K562 (cell line): ENCODE measurements around the gene CARD10. TPM values are rescaled to one million over a fixed set of nuclear protein-coding genes. Genes with fewer than 3 reads are reported as not detected.
A peak's percentile ranks its signal among the peaks of the same experiment; 100 is the strongest.

ENCODE experiments used
- ATAC-seq: fragments of 200-7000 bp; cut with Tn5 transposase; 3 replicates; pipeline ENCODE4 v1.9.1; 2020; ENCODE audit warnings: moderate library complexity
- BruUV-seq: library from RNA; stranded (reverse); fragments of 400-500 nt; replicated peaks from 2 replicates; lab custom pipeline; 2021; lab: Mats Ljungman, UMichigan
- CTCF ChIA-PET: fragments of 300-600 bp; formaldehyde crosslinking; extraction: SDS; loops from one replicate; lab custom pipeline; 2021; ENCODE audit warnings: low intra/inter-chr PET ratio; lab: Yijun Ruan, JAX
- POLR2A ChIA-PET: fragments of 300-600, 350-650 bp; sonication (Branson Sonifier 250); formaldehyde crosslinking; extraction: SDS; loops from one replicate; lab custom pipeline; 2021; ENCODE audit warnings: antibody characterized with exemption, inconsistent platforms; lab: Yijun Ruan, JAX
- DNase-seq, 4 experiments: peaks; one replicate each; pipeline versions ENCODE4 v3.0.0 to v3.0.0-alpha.2; 2011 to 2018; ENCODE audit warnings: low spot score in 3 of 4, mixed read lengths in 3 of 4; ENCODE audit errors: extremely low read depth in 1 of 4
- FAIRE-seq: peaks from 2 replicates; lab custom pipeline; 2011; peaks lifted over from hg19 to GRCh38; lab: Jason Lieb, UNC
- H2AFZ ChIP-seq: 2 replicates; pipeline ENCODE4 v1.6.0; 2011; ENCODE audit warnings: low read depth, low read length, control low read depth, inconsistent platforms
- H3K27ac ChIP-seq: fragments of 200-600 bp; 3 replicates; pipeline ENCODE4 v1.8.0; 2011; ENCODE audit warnings: low read depth, mild to moderate bottlenecking, control low read depth, inconsistent platforms, low read length, moderate library complexity, mixed read lengths; ENCODE audit errors: extremely low read depth
- H3K27me3 ChIP-seq, 2 experiments: fragments of 300-600 bp in 1 of 2; 2 replicates in 1 of 2; 3 replicates in 1 of 2; pipeline versions ENCODE4 v1.6.0 to v1.8.0; 2011; ENCODE audit warnings: inconsistent platforms in 2 of 2, low read length in 2 of 2, mild to moderate bottlenecking in 1 of 2, mixed read lengths in 1 of 2, moderate library complexity in 1 of 2; ENCODE audit not compliant: control insufficient read depth in 2 of 2, insufficient read depth in 2 of 2
- H3K36me3 ChIP-seq: fragments of 300-600 bp; 3 replicates; pipeline ENCODE4 v1.8.0; 2011; ENCODE audit warnings: mild to moderate bottlenecking, low read length, inconsistent platforms; ENCODE audit not compliant: control insufficient read depth, insufficient read depth
- H3K4me1 ChIP-seq, 2 experiments: fragments of 200-600 bp in 1 of 2; replicated peaks in 1 of 2; 2 replicates in 1 of 2; 3 replicates in 1 of 2; pipeline versions ENCODE4 v1.5.1 to v1.8.0; 2011; ENCODE audit warnings: inconsistent platforms in 2 of 2, low read length in 2 of 2, mild to moderate bottlenecking in 1 of 2, mixed read lengths in 1 of 2, moderate library complexity in 1 of 2; ENCODE audit not compliant: control insufficient read depth in 2 of 2, insufficient read depth in 2 of 2
- H3K4me2 ChIP-seq: 2 replicates; pipeline ENCODE4 v1.6.1; 2011; ENCODE audit warnings: low read length, control low read depth, inconsistent platforms, mixed read lengths; ENCODE audit not compliant: insufficient read depth
- H3K4me3 ChIP-seq: fragments of 200-600 bp; sonication (generic), shearing (Covaris generic); 2 replicates; pipeline ENCODE4 v1.5.1; 2016; ENCODE audit warnings: control low read depth, inconsistent platforms
- H3K79me2 ChIP-seq: fragments of 200-600 bp; 3 replicates; pipeline ENCODE4 v1.8.0; 2011; ENCODE audit warnings: low read length, inconsistent platforms; ENCODE audit not compliant: control insufficient read depth, insufficient read depth
- H3K9ac ChIP-seq, 2 experiments: 2 replicates each; pipeline versions ENCODE4 v1.6.0 to v1.6.1; 2011; ENCODE audit warnings: low read depth in 2 of 2, low read length in 2 of 2, control low read depth in 1 of 2, inconsistent platforms in 1 of 2, mild to moderate bottlenecking in 1 of 2, mixed read lengths in 1 of 2; ENCODE audit not compliant: insufficient read depth in 1 of 2
- H3K9me1 ChIP-seq: one replicate; pipeline ENCODE4 v1.6.0; 2011; ENCODE audit warnings: inconsistent platforms, mild to moderate bottlenecking, low read length, moderate library complexity; ENCODE audit not compliant: control insufficient read depth, insufficient read depth
- H3K9me3 ChIP-seq: replicated peaks from 2 replicates; pipeline ENCODE4 v1.5.1; 2011; ENCODE audit warnings: low read depth, low read length, inconsistent platforms; ENCODE audit not compliant: control insufficient read depth, insufficient read depth
- H4K20me1 ChIP-seq: replicated peaks from 2 replicates; pipeline ENCODE4 v1.6.1; 2011; ENCODE audit warnings: low read length, inconsistent platforms, mixed read lengths; ENCODE audit not compliant: control insufficient read depth, insufficient read depth
- CHD1 ChIP-seq: fragments of 200-600 bp; sonication (generic); IDR thresholded peaks from one replicate; pipeline ENCODE4 v1.6.1; 2012; ENCODE audit warnings: mild to moderate bottlenecking, moderate library complexity, low read length, inconsistent platforms
- ELK1 ChIP-seq: sonication (generic); formaldehyde crosslinking; IDR thresholded peaks from 2 replicates; pipeline ENCODE4 v1.8.1; 2022; ENCODE audit warnings: missing genetic modification reagents
- EZH2 ChIP-seq: IDR thresholded peaks from 2 replicates; pipeline ENCODE4 v1.6.1; 2012; ENCODE audit warnings: low read depth, mild to moderate bottlenecking, inconsistent platforms, low read length, borderline replicate concordance
- FOXP4 ChIP-seq: sonication (generic); formaldehyde crosslinking; IDR thresholded peaks from 2 replicates; pipeline ENCODE4 v1.8.0; 2022; ENCODE audit warnings: mild to moderate bottlenecking, missing genetic modification reagents, borderline replicate concordance
- HNRNPK ChIP-seq: fragments of 200-400 bp; formaldehyde crosslinking; IDR thresholded peaks from one replicate; pipeline ENCODE4 v1.6.1; 2018; ENCODE audit warnings: mild to moderate bottlenecking, low read depth, low read length; ENCODE audit not compliant: poor library complexity, severe bottlenecking
- HSF4 ChIP-seq: fragments of 250-450 bp; sonication (Bioruptor Pico); IDR thresholded peaks from 2 replicates; pipeline ENCODE4 v2.1.2; 2022; ENCODE audit warnings: mild to moderate bottlenecking, moderate library complexity, borderline replicate concordance
- KDM5B ChIP-seq: fragments of 200-600 bp; sonication (generic); IDR thresholded peaks from 2 replicates; pipeline ENCODE4 v1.6.1; 2012; ENCODE audit warnings: low read depth, mild to moderate bottlenecking, moderate library complexity, low read length, control low read depth, inconsistent platforms; ENCODE audit not compliant: insufficient replicate concordance
- NFXL1 ChIP-seq: fragments of 450-650 bp; formaldehyde crosslinking; IDR thresholded peaks from 2 replicates; pipeline ENCODE4 v1.4.0; 2021; ENCODE audit warnings: mild to moderate bottlenecking
- SAP30 ChIP-seq: fragments of 200-600 bp; sonication (generic); IDR thresholded peaks from 2 replicates; pipeline ENCODE4 v1.6.1; 2012; ENCODE audit warnings: borderline replicate concordance, low read depth, mild to moderate bottlenecking, moderate library complexity, low read length, control low read depth, inconsistent platforms; ENCODE audit not compliant: insufficient read depth, poor library complexity, severe bottlenecking
- STAG1 ChIP-seq: sonication (generic); formaldehyde crosslinking; IDR thresholded peaks from 2 replicates; pipeline ENCODE4 v1.5.0; 2020; ENCODE audit warnings: missing genetic modification reagents, borderline replicate concordance
- TARDBP ChIP-seq: fragments of 450-650 bp; IDR thresholded peaks from 2 replicates; pipeline ENCODE4 v1.6.1; 2016
- U2AF2 ChIP-seq: fragments of 200-400 bp; formaldehyde crosslinking; optimal IDR thresholded peaks from 2 replicates; pipeline ENCODE3; 2017; ENCODE audit warnings: low read depth, mild to moderate bottlenecking, low read length
- ZBTB1 ChIP-seq: sonication (generic); formaldehyde crosslinking; IDR thresholded peaks from 2 replicates; pipeline ENCODE4 v1.8.1; 2023; ENCODE audit warnings: missing genetic modification reagents, low read depth, mild to moderate bottlenecking, borderline replicate concordance
- ZNF23 ChIP-seq: fragments of 250-450 bp; sonication (Bioruptor Pico); IDR thresholded peaks from 2 replicates; pipeline ENCODE4 v1.4.0; 2020; ENCODE audit warnings: mild to moderate bottlenecking
- ZNF280B ChIP-seq: fragments of 250-450 bp; sonication (Bioruptor Pico); IDR thresholded peaks from 2 replicates; pipeline ENCODE4 v1.5.1; 2021; ENCODE audit warnings: mild to moderate bottlenecking
- ZNF444 ChIP-seq: fragments of 250-450 bp; sonication (Bioruptor Pico); IDR thresholded peaks from 2 replicates; pipeline ENCODE4 v1.4.0; 2020; ENCODE audit warnings: mild to moderate bottlenecking, moderate library complexity
- whole genome bisulfite sequencing: fragments of 100-300 bp; shearing (Covaris generic); methylation state at CpG from one replicate; pipeline ENCODE4 v1.1.6; 2016; ENCODE audit warnings: low coverage, mixed read lengths; ENCODE audit not compliant: insufficient coverage; ENCODE audit errors: missing lambda C conversion rate; 5-methylcytosine and 5-hydroxymethylcytosine counted together
- in situ Hi-C: fragments of 300-500 bp; cut with MboI; formaldehyde crosslinking; loops from 4 replicates; pipeline ENCODE4 v1.15.0; 2018; ENCODE audit warnings: inconsistent platforms, mixed read lengths
- intact Hi-C: fragments of 100-400 bp; cut with micrococcal nuclease; formaldehyde crosslinking; loops from 2 replicates; pipeline ENCODE4 v1.14.2; 2022
- polyA plus RNA-seq, 8 experiments: library from polyadenylated mRNA; depleted of rRNA in 4 of 8; stranded (reverse) in 5 of 8; unstranded in 3 of 8; fragments of >200 nt; fragmentation: Nextera tagmentation in 2 of 8; fragmentation: Illumina TruSeq in 1 of 8; extraction: Ambion mirVana in 2 of 8; extraction: Trizol in 1 of 8; gene quantifications; 2 replicates each; pipeline versions ENCODE4 v1.2.1 to v1.2.3, GENCODE V29; 2011 to 2014; ENCODE audit warnings: inconsistent platforms in 1 of 8, missing spikeins in 1 of 8
- total RNA-seq, 7 experiments: library from RNA; depleted of rRNA in 6 of 7; stranded (reverse); fragments of >200 nt in 6 of 7; fragmentation: Illumina TruSeq in 2 of 7; extraction: Trizol in 2 of 7; gene quantifications; 2 replicates each; pipeline versions ENCODE4 v1.2.1 to v1.2.3, GENCODE V29; 2011 to 2021; ENCODE audit warnings: low replicate concordance in 1 of 7

The CARD10 gene
- total and polyA plus RNA-seq, 9 of the 15 experiments (the other 6 are each of a cell fraction or from before 2014, with no cell fraction given): 0.13 to 5.8 (median 1.6) TPM

- no peak for TF ChIP-seq SAP30
Observed at GRCh38 chr22:37535159-37535558, 15.9 kb upstream of the CARD10 start (continued).

GRCh38 chr22:37534445-37534844 is 15.2 kb upstream of the CARD10 start:
- in situ Hi-C loops: loop anchor here (5.0 kb wide), 1 partner anchor 68 kb away; no protein-coding TSS in a partner anchor

More at GRCh38 chr22:37534445-37534844, 15.2 kb upstream of the CARD10 start:
- no TSS peak for BruUV-seq
- CTCF ChIA-PET: no interaction called here
- Histone ChIP-seq H3K79me2 (no peaks in the 10 kb centered on the region), H3K4me1 (peaks cover 11% of the 10 kb centered on the region in 2 experiments; a peak in 4 of 5 replicates), H3K36me3 (no peaks in the 10 kb centered on the region), H3K4me2 (no peak overlapping the region), H3K9me3 (no peaks in the 10 kb centered on the region), H4K20me1 (no peaks in the 10 kb centered on the region), H3K27ac (no peak overlapping the region), H3K9ac (no peak overlapping the region), H2AFZ (no peak overlapping the region)
- 90% methylated on average over 2 of the region's 3 CpGs for WGBS
- TF ChIP-seq NFXL1 (no peak), TARDBP (no peak), HSF4 (CRISPR knock-in tag) (no peak), ELK1 (CRISPR knock-in tag) (no peak), ZNF23 (CRISPR knock-in tag) (no peak), ZNF280B (CRISPR knock-in tag) (no peak), HNRNPK (no peak), EZH2 (no peak), CHD1 (no peak), STAG1 (CRISPR knock-in tag) (no peak), ZNF444 (CRISPR knock-in tag) (no peak), FOXP4 (no peak), KDM5B (no peak), ZBTB1 (no peak), U2AF2 (no peak)
- TF ChIP-seq, all 486 proteins: peak for 0
- POLR2A ChIA-PET: interaction anchor here (1.1 kb wide), 1 partner anchor 28 kb away, joined by 3 read pairs; no protein-coding TSS in a partner anchor
- no peak for DNase-seq
- no peaks in the 10 kb centered on the region for H3K9me1 ChIP-seq
- H3K4me3 ChIP-seq: no peak overlapping the region
- ATAC-seq: no peak
- no peaks in the 10 kb centered on the region for H3K27me3 ChIP-seq
- intact Hi-C loops: no loop called here
- peak; percentile 6 for FAIRE-seq
